SK-N-SH treated with all-trans-retinoic acid at 6 μM for 48 hours (cell line): ENCODE measurements around the gene SNX13.

Experiments used
- ARNTL ChIP-seq: fragments of 450-650 bp; formaldehyde crosslinking; IDR thresholded peaks from 2 replicates; pipeline ENCODE4 v1.5.0; 2020; ENCODE audit warnings: low read depth, mild to moderate bottlenecking, moderate library complexity, borderline replicate concordance
- ESRRG ChIP-seq: fragments of 250-450 bp; sonication (Bioruptor Pico); IDR thresholded peaks from 2 replicates; pipeline ENCODE4 v1.6.1; 2021; ENCODE audit warnings: mild to moderate bottlenecking
- GLIS3 ChIP-seq: fragments of 250-450 bp; sonication (Bioruptor Pico); IDR thresholded peaks from 2 replicates; pipeline ENCODE4 v1.5.0; 2020; ENCODE audit warnings: mild to moderate bottlenecking, moderate library complexity
- PATZ1 ChIP-seq: fragments of 250-450 bp; sonication (Bioruptor Pico); IDR thresholded peaks from 2 replicates; pipeline ENCODE4 v1.8.0; 2020; ENCODE audit warnings: mild to moderate bottlenecking, moderate library complexity, borderline replicate concordance
- PPARA ChIP-seq: fragments of 250-450 bp; sonication (Bioruptor Pico); IDR thresholded peaks from 2 replicates; pipeline ENCODE4 v1.5.0; 2020; ENCODE audit warnings: mild to moderate bottlenecking, borderline replicate concordance
- SNAI2 ChIP-seq: fragments of 250-450 bp; sonication (Bioruptor Pico); IDR thresholded peaks from 2 replicates; pipeline ENCODE4 v1.5.0; 2020; ENCODE audit warnings: mild to moderate bottlenecking, moderate library complexity
- TSHZ2 ChIP-seq: fragments of 250-450 bp; sonication (Bioruptor Pico); IDR thresholded peaks from 2 replicates; pipeline ENCODE4 v1.5.0; 2020; ENCODE audit warnings: mild to moderate bottlenecking, moderate library complexity
- ZFP3 ChIP-seq: fragments of 250-450 bp; sonication (Bioruptor Pico); IDR thresholded peaks from 2 replicates; pipeline ENCODE4 v1.5.0; 2020; ENCODE audit warnings: mild to moderate bottlenecking, moderate library complexity
- ZNF70 ChIP-seq: fragments of 450-650 bp; formaldehyde crosslinking; IDR thresholded peaks from 2 replicates; pipeline ENCODE4 v1.5.0; 2020; ENCODE audit warnings: mild to moderate bottlenecking, moderate library complexity

- TF ChIP-seq GLIS3 (CRISPR knock-in tag) (no peak), ZNF70 (CRISPR knock-in tag) (no peak), PATZ1 (CRISPR knock-in tag) (no peak), ARNTL (CRISPR knock-in tag) (no peak), PPARA (CRISPR knock-in tag) (no peak), TSHZ2 (no peak), ESRRG (CRISPR knock-in tag) (no peak), SNAI2 (CRISPR knock-in tag) (no peak), ZFP3 (CRISPR knock-in tag) (no peak)
These were observed 107.4 kb downstream of the SNX13 start for GRCh38 chr7:17832820-17833355.
